NCI-H187 treated with DMSO at 0.1 percent for 48 hours (cell line): ENCODE results near the gene CASP1.
"Not testable (repeated sequence)": the region's sequence is repeated elsewhere in the genome, so short reads cannot be mapped to it uniquely, and the experiment has no call there.

Experiments used
- DNase-seq: peaks from one replicate; lab custom pipeline; 2025; lab: John Stamatoyannopoulos, UW

Gene CASP1

GRCh38 chr11:105034813-105035620 lies at the start of gene CASP1:
CASP1 (minus strand) TSS chr11:105035144; CDS start chr11:105035113, 31 bp downstream.
- DNase-seq = no peak

- no peak for DNase-seq
Measured at GRCh38 chr11:105081412-105082150, 46.6 kb upstream of the CASP1 start.

- DNase-seq = not testable (repeated sequence)
Measured at GRCh38 chr11:105080171-105080906, 45.4 kb upstream of the CASP1 start.

GRCh38 chr11:105078283-105078682 lies 43.3 kb upstream of the CASP1 start:
- DNase-seq = no peak

- not testable (repeated sequence) for DNase-seq
Measured at GRCh38 chr11:105077141-105077790, 42.3 kb upstream of the CASP1 start.

- no peak for DNase-seq
Measured at GRCh38 chr11:105074166-105074530, 39.2 kb upstream of the CASP1 start.

GRCh38 chr11:105073456-105074165 lies 38.7 kb upstream of the CASP1 start:
- DNase-seq = no peak

- DNase-seq = not testable (repeated sequence)
Measured at GRCh38 chr11:105072080-105072479, 37.1 kb upstream of the CASP1 start.

GRCh38 chr11:105071089-105071732 lies 36.3 kb upstream of the CASP1 start:
- DNase-seq = no peak

- no peak for DNase-seq
Measured at GRCh38 chr11:105070306-105070705, 35.4 kb upstream of the CASP1 start.

GRCh38 chr11:105069749-105070148 lies 34.8 kb upstream of the CASP1 start:
- DNase-seq = not testable (repeated sequence)

GRCh38 chr11:105063245-105063941 lies 28.4 kb upstream of the CASP1 start:
- DNase-seq = not testable (repeated sequence)

GRCh38 chr11:105057432-105057831 lies 22.5 kb upstream of the CASP1 start:
- no peak for DNase-seq

GRCh38 chr11:105056446-105056845 lies 21.5 kb upstream of the CASP1 start:
- no peak for DNase-seq

GRCh38 chr11:105054723-105055493 lies 20.0 kb upstream of the CASP1 start:
- DNase-seq = no peak

GRCh38 chr11:105052487-105052886 lies 17.5 kb upstream of the CASP1 start:
- DNase-seq = no peak

GRCh38 chr11:105051559-105051958 lies 16.6 kb upstream of the CASP1 start:
- DNase-seq = no peak

- no peak for DNase-seq
Measured at GRCh38 chr11:105049481-105049880, 14.5 kb upstream of the CASP1 start.

GRCh38 chr11:105046898-105047579 lies 12.1 kb upstream of the CASP1 start:
- no peak for DNase-seq
